SK-N-SH (cell line): ENCODE results near the gene FASTKD2. TPM values are rescaled to one million over a fixed set of nuclear protein-coding genes. Genes with fewer than 3 reads are reported as not detected.

Experiments
- CTCF ChIA-PET: fragments of 300-600, 350-600 bp; formaldehyde crosslinking; extraction: SDS; loops from one replicate; lab custom pipeline; 2021; lab: Yijun Ruan, JAX
- POLR2A ChIA-PET: fragments of 350-600 bp; sonication (Branson Sonifier 250); formaldehyde crosslinking; extraction: SDS; loops from one replicate; lab custom pipeline; 2020; ENCODE audit warnings: antibody characterized with exemption, inconsistent platforms; lab: Yijun Ruan, JAX
- DNase-seq: peaks from one replicate; pipeline ENCODE4 v3.0.0; 2012
- H2AFZ ChIP-seq: fragments of 200-600 bp; sonication (generic); 2 replicates; pipeline ENCODE4 v1.8.1; 2016; ENCODE audit warnings: antibody characterized with exemption, mild to moderate bottlenecking, low read depth
- H3F3A ChIP-seq: fragments of 200-600 bp; sonication (generic); replicated peaks from 2 replicates; pipeline ENCODE3; 2016; ENCODE audit warnings: antibody characterized with exemption, mild to moderate bottlenecking; ENCODE audit not compliant: insufficient read depth
- H3K27ac ChIP-seq, 2 experiments: fragments of 200-500 bp in 1 of 2; fragments of 200-600 bp in 1 of 2; sonication (Bioruptor generic) in 1 of 2; sonication (generic), shearing (Covaris generic) in 1 of 2; 2 replicates each; pipeline versions ENCODE4 v1.5.1 to v1.6.1; 2014 to 2016; ENCODE audit warnings: low read depth in 2 of 2, inconsistent platforms in 1 of 2, low read length in 1 of 2, mild to moderate bottlenecking in 1 of 2, mixed read lengths in 1 of 2
- H3K27me3 ChIP-seq: fragments of 200-600 bp; sonication (generic), shearing (Covaris generic); 2 replicates; pipeline ENCODE4 v1.6.1; 2016; ENCODE audit warnings: mixed run types; ENCODE audit not compliant: insufficient read depth
- H3K36me3 ChIP-seq, 2 experiments: fragments of 200-500 bp in 1 of 2; fragments of 200-600 bp in 1 of 2; sonication (Bioruptor generic) in 1 of 2; sonication (generic) in 1 of 2; replicated peaks in 1 of 2; 2 replicates each; pipeline versions ENCODE3 to v1.5.1; 2014 to 2016; ENCODE audit warnings: low read length in 1 of 2, mild to moderate bottlenecking in 1 of 2; ENCODE audit not compliant: insufficient read depth in 2 of 2, control insufficient read depth in 1 of 2
- H3K4me1 ChIP-seq, 2 experiments: fragments of 200-500 bp in 1 of 2; fragments of 200-600 bp in 1 of 2; sonication (Bioruptor generic) in 1 of 2; sonication (generic), shearing (Covaris generic) in 1 of 2; 2 replicates each; pipeline versions ENCODE4 v1.5.1 to v1.6.1; 2014 to 2016; ENCODE audit warnings: low read depth in 1 of 2, low read length in 1 of 2, mixed run types in 1 of 2; ENCODE audit not compliant: insufficient read depth in 2 of 2, control insufficient read depth in 1 of 2
- H3K4me2 ChIP-seq: fragments of 200-600 bp; sonication (generic), shearing (Covaris generic); 2 replicates; pipeline ENCODE4 v1.6.1; 2017; ENCODE audit warnings: mixed run types
- H3K4me3 ChIP-seq, 2 experiments: fragments of 200-500 bp in 1 of 2; fragments of 200-600 bp in 1 of 2; sonication (Bioruptor generic) in 1 of 2; sonication (generic), shearing (Covaris generic) in 1 of 2; 2 replicates each; pipeline versions ENCODE4 v1.5.1 to v1.8.1; 2014 to 2016; ENCODE audit warnings: low read depth in 2 of 2, inconsistent platforms in 1 of 2, low read length in 1 of 2, mild to moderate bottlenecking in 1 of 2, mixed read lengths in 1 of 2, moderate library complexity in 1 of 2
- H3K79me2 ChIP-seq: fragments of 200-600 bp; sonication (generic); 2 replicates; pipeline ENCODE4 v1.8.1; 2017; ENCODE audit warnings: mild to moderate bottlenecking; ENCODE audit not compliant: insufficient read depth
- H3K9ac ChIP-seq: fragments of 200-600 bp; sonication (generic); 2 replicates; pipeline ENCODE4 v1.6.1; 2017; ENCODE audit warnings: mixed run types
- H3K9me2 ChIP-seq: fragments of 200-600 bp; sonication (generic); 2 replicates; pipeline ENCODE4 v1.6.1; 2017; ENCODE audit warnings: mixed run types
- H3K9me3 ChIP-seq: fragments of 200-600 bp; sonication (generic); 2 replicates; pipeline ENCODE4 v1.6.1; 2017; ENCODE audit warnings: mixed run types, mild to moderate bottlenecking, moderate library complexity
- H4K20me1 ChIP-seq: fragments of 200-600 bp; sonication (generic); 2 replicates; pipeline ENCODE4 v1.6.1; 2017; ENCODE audit warnings: mild to moderate bottlenecking, mixed run types; ENCODE audit not compliant: insufficient read depth
- CHD2 ChIP-seq: fragments of 150-350 bp; IDR thresholded peaks from 2 replicates; pipeline ENCODE4 v1.6.1; 2018; ENCODE audit warnings: low read length; ENCODE audit not compliant: partially characterized antibody
- ELF1 ChIP-seq: IDR thresholded peaks from 2 replicates; pipeline ENCODE4 v1.4.0; 2012
- FOXJ3 ChIP-seq: sonication (generic); formaldehyde crosslinking; IDR thresholded peaks from 2 replicates; pipeline ENCODE4 v1.5.1; 2020; ENCODE audit warnings: mild to moderate bottlenecking, missing genetic modification reagents
- GABPA ChIP-seq: IDR thresholded peaks from 2 replicates; pipeline ENCODE4 v1.4.0; 2012; ENCODE audit warnings: low read depth, mild to moderate bottlenecking
- GATA2 ChIP-seq: sonication (generic); formaldehyde crosslinking; IDR thresholded peaks from 2 replicates; pipeline ENCODE4 v1.5.0; 2020; ENCODE audit warnings: mild to moderate bottlenecking, missing genetic modification reagents
- IRF3 ChIP-seq: fragments of 150-350 bp; IDR thresholded peaks from 2 replicates; pipeline ENCODE4 v1.6.1; 2016; ENCODE audit warnings: mild to moderate bottlenecking, low read depth, low read length
- JUND ChIP-seq: IDR thresholded peaks from 2 replicates; pipeline ENCODE4 v1.4.0; 2012
- MAX ChIP-seq: IDR thresholded peaks from 2 replicates; pipeline ENCODE4 v1.4.0; 2012; ENCODE audit warnings: low read depth
- NFIC ChIP-seq: IDR thresholded peaks from 2 replicates; pipeline ENCODE4 v1.4.0; 2012; ENCODE audit warnings: borderline replicate concordance
- NRF1 ChIP-seq: IDR thresholded peaks from 2 replicates; pipeline ENCODE4 v1.6.1; 2012; ENCODE audit warnings: low read depth, mild to moderate bottlenecking, low read length
- POLR2AphosphoS5 ChIP-seq: IDR thresholded peaks from 2 replicates; pipeline ENCODE4 v1.6.1; 2012; ENCODE audit warnings: low read depth, low read length
- RCOR1 ChIP-seq: fragments of 150-350 bp; IDR thresholded peaks from 2 replicates; pipeline ENCODE4 v1.6.1; 2017; ENCODE audit warnings: antibody characterized with exemption, low read length
- REST ChIP-seq: IDR thresholded peaks from 2 replicates; pipeline ENCODE4 v1.6.1; 2012; ENCODE audit warnings: mild to moderate bottlenecking, low read depth, low read length, moderate library complexity
- RXRA ChIP-seq: IDR thresholded peaks from 2 replicates; pipeline ENCODE4 v1.4.0; 2012; ENCODE audit warnings: low read depth, mild to moderate bottlenecking, borderline replicate concordance
- TAF1 ChIP-seq: IDR thresholded peaks from 2 replicates; pipeline ENCODE4 v1.6.1; 2012; ENCODE audit warnings: low read depth, mild to moderate bottlenecking, low read length, moderate library complexity, borderline replicate concordance
- TEAD4 ChIP-seq: IDR thresholded peaks from 2 replicates; pipeline ENCODE4 v1.4.0; 2012; ENCODE audit warnings: mild to moderate bottlenecking, borderline replicate concordance; ENCODE audit not compliant: insufficient read depth
- USF2 ChIP-seq: fragments of 150-350 bp; IDR thresholded peaks from 2 replicates; pipeline ENCODE4 v1.6.1; 2017; ENCODE audit warnings: antibody characterized with exemption, low read length, low read depth, borderline replicate concordance
- YY1 ChIP-seq: IDR thresholded peaks from 2 replicates; pipeline ENCODE4 v1.4.0; 2012; ENCODE audit warnings: low read depth, mild to moderate bottlenecking
- WGBS: methylation state at CpG from one replicate; pipeline ENCODE4 v1.1.6; 2017; ENCODE audit warnings: low lambda C conversion rate; 5-methylcytosine and 5-hydroxymethylcytosine counted together
- polyA plus RNA-seq, 3 experiments: library from polyadenylated mRNA; depleted of rRNA; stranded (reverse); fragments of >200 nt; gene quantifications; 2 replicates each; pipeline ENCODE4 v1.2.3, GENCODE V29; 2012
- TF ChIP-seq, protein P1 (sequence below): IDR thresholded peaks from 2 replicates; pipeline ENCODE4 v1.4.0; 2012; ENCODE audit warnings: low read depth, borderline replicate concordance
- TF ChIP-seq, protein P2 (sequence below): IDR thresholded peaks from 2 replicates; pipeline ENCODE4 v1.4.0; 2012; ENCODE audit warnings: low read depth, borderline replicate concordance

Gene FASTKD2
- polyA plus RNA-seq, 1 of the 3 experiments (the other 2 are of a cell fraction): 15.1 TPM

GRCh38 chr2:206792645-206793044, 27.2 kb downstream of the FASTKD2 start:
- Histone ChIP-seq H3F3A (peaks cover 3% of the 10 kb centered on the region), H3K9me2 (no peaks in the 10 kb centered on the region), H2AFZ (no peak overlapping the region), H3K27me3 (no peaks in the 10 kb centered on the region), H3K4me3 (no peak overlapping the region), H3K9ac (no peak overlapping the region), H3K27ac (no peak overlapping the region), H3K79me2 (no peaks in the 10 kb centered on the region), H3K36me3 (peaks cover 51 to 63% of the 10 kb centered on the region in 2 experiments), H4K20me1 (no peaks in the 10 kb centered on the region), H3K4me2 (no peak overlapping the region), H3K9me3 (no peaks in the 10 kb centered on the region), H3K4me1 (peaks cover 0 to 8% of the 10 kb centered on the region in 2 experiments; a peak in 1 of 4 replicates)
- ChIA-PET CTCF (interaction anchor here (1.0 to 11.5 kb wide), 5 partner anchors 8 to 681 kb away, joined by 3 to 98 read pairs (median 15); no protein-coding TSS in a partner anchor), POLR2A (no interaction called here)
- 96% methylated on average over 5 of the region's 5 CpGs for WGBS
- TF ChIP-seq FOXJ3 (CRISPR knock-in tag) (no peak), NRF1 (no peak), CHD2 (no peak), POLR2AphosphoS5 (no peak), GATA2 (CRISPR knock-in tag) (no peak), REST (no peak), MAX (no peak), IRF3 (no peak), NFIC (no peak), TEAD4 (no peak), ELF1 (no peak), YY1 (no peak), JUND (no peak), GABPA (no peak), RXRA (no peak), RCOR1 (no peak), USF2 (no peak), TAF1 (no peak)
- TF ChIP-seq, protein P1, sequence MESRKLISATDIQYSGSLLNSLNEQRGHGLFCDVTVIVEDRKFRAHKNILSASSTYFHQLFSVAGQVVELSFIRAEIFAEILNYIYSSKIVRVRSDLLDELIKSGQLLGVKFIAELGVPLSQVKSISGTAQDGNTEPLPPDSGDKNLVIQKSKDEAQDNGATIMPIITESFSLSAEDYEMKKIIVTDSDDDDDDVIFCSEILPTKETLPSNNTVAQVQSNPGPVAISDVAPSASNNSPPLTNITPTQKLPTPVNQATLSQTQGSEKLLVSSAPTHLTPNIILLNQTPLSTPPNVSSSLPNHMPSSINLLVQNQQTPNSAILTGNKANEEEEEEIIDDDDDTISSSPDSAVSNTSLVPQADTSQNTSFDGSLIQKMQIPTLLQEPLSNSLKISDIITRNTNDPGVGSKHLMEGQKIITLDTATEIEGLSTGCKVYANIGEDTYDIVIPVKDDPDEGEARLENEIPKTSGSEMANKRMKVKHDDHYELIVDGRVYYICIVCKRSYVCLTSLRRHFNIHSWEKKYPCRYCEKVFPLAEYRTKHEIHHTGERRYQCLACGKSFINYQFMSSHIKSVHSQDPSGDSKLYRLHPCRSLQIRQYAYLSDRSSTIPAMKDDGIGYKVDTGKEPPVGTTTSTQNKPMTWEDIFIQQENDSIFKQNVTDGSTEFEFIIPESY: no peak
- TF ChIP-seq, protein P2, sequence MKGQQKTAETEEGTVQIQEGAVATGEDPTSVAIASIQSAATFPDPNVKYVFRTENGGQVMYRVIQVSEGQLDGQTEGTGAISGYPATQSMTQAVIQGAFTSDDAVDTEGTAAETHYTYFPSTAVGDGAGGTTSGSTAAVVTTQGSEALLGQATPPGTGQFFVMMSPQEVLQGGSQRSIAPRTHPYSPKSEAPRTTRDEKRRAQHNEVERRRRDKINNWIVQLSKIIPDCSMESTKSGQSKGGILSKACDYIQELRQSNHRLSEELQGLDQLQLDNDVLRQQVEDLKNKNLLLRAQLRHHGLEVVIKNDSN: no peak
- no peak for DNase-seq
